Measurements from ENCODE around the gene LTA4H. TPM values are rescaled to one million over a fixed set of nuclear protein-coding genes. Genes with fewer than 3 reads are reported as not detected.
"Not testable (repeated sequence)": the region's sequence is repeated elsewhere in the genome, so short reads cannot be mapped to it uniquely, and the experiment has no call there.

The LTA4H gene
- total and polyA plus RNA-seq, 12 donors, result 25.2 to 50.6 (median 39.1) TPM

- TF ChIP-seq CTCF (IDR thresholded peaks at IDR 0.05), result no peak
- 87 to 92% methylated on average over 2 of the region's 2 CpGs for WGBS, 2 donors
- intact Hi-C loops (cut with DNase I), result loop anchor here in 4 of 10 donors (10.0 kb wide), 3 partner anchors 66 to 336 kb away; partner anchors contain the start of gene CDK17 (in 2 of the 4)
- Histone ChIP-seq H3K4me3 (no peak overlapping the region), H3K27ac (no peak overlapping the region), H3K36me3 (no peaks in the 10 kb centered on the region), H3K9me3 (no peaks in the 10 kb centered on the region), H3K27me3 (peaks cover 0 to 6% (median 0%) of the 10 kb centered on the region in 7 donors), H3K4me1 (peaks cover 0 to 49% (median 20%) of the 10 kb centered on the region in 9 donors)
- no peak for ATAC-seq
- DNase-seq, result no peak
Observed at GRCh38 chr12:96068636-96069035, 33.2 kb upstream of the LTA4H start.

- ATAC-seq (no peak), DNase-seq (no peak)
- H3K27ac ChIP-seq, result no peak overlapping the region
- H3K4me1 ChIP-seq, result peaks cover 0 to 44% (median 20%) of the 10 kb centered on the region in 9 donors
- no peaks in the 10 kb centered on the region for H3K36me3 ChIP-seq
- TF ChIP-seq CTCF (IDR thresholded peaks at IDR 0.05), result no peak
- peaks cover 0 to 4% (median 0%) of the 10 kb centered on the region in 7 donors for H3K27me3 ChIP-seq
- intact Hi-C loops (cut with DNase I), result loop anchor here in 4 of 10 donors (10.0 kb wide), 3 partner anchors 67 to 337 kb away; partner anchors contain the start of gene CDK17 (in 2 of the 4)
- H3K9me3 ChIP-seq, result no peaks in the 10 kb centered on the region
- WGBS, 2 donors, result 95 to 96% methylated on average over 5 of the region's 5 CpGs
- H3K4me3 ChIP-seq, result no peak overlapping the region
Observed at GRCh38 chr12:96068111-96068510, 32.7 kb upstream of the LTA4H start.

- not testable (repeated sequence) for DNase-seq, H3K4me3 ChIP-seq, H3K36me3 ChIP-seq, ATAC-seq, H3K27ac ChIP-seq, H3K27me3 ChIP-seq, H3K9me3 ChIP-seq
- peaks cover 0 to 37% (median 23%) of the 10 kb centered on the region in 9 donors for H3K4me1 ChIP-seq
- WGBS, 2 donors, result 98 to 100% methylated on average over 3 of the region's 3 CpGs
- intact Hi-C loops (cut with DNase I), result loop anchor here in 5 of 10 donors (2.0 to 10.0 kb wide), 5 partner anchors 65 to 451 kb away; partner anchors contain the start of gene CDK17 (in 2 of the 5)
Observed at GRCh38 chr12:96065776-96066175, 30.4 kb upstream of the LTA4H start.

GRCh38 chr12:96064966-96065365 lies 29.6 kb upstream of the LTA4H start:
- TF ChIP-seq CTCF (IDR thresholded peaks at IDR 0.05), result no peak
- DNase-seq (no peak), ATAC-seq (no peak)
- Histone ChIP-seq H3K36me3 (no peaks in the 10 kb centered on the region), H3K27me3 (no peaks in the 10 kb centered on the region), H3K4me3 (no peak overlapping the region), H3K4me1 (peaks cover 0 to 32% (median 17%) of the 10 kb centered on the region in 9 donors), H3K9me3 (no peaks in the 10 kb centered on the region), H3K27ac (no peak overlapping the region)
- intact Hi-C loops (cut with DNase I), result loop anchor here (2.0 to 10.0 kb wide), 11 partner anchors 66 to 452 kb away; partner anchors contain the start of gene CDK17 (in 4 of the 10)
- WGBS, 2 donors, result 68 to 69% methylated on average over 5 of the region's 5 CpGs

GRCh38 chr12:96064271-96064670 lies 28.9 kb upstream of the LTA4H start:
- intact Hi-C loops (cut with DNase I), result loop anchor here (2.0 to 10.0 kb wide), 11 partner anchors 67 to 453 kb away; partner anchors contain the start of gene CDK17 (in 4 of the 10)

More at GRCh38 chr12:96064271-96064670, 28.9 kb upstream of the LTA4H start:
- Histone ChIP-seq H3K4me1 (peaks cover 0 to 32% (median 17%) of the 10 kb centered on the region in 9 donors), H3K27ac (no peak overlapping the region), H3K4me3 (no peak overlapping the region), H3K27me3 (no peaks in the 10 kb centered on the region), H3K36me3 (no peaks in the 10 kb centered on the region), H3K9me3 (no peaks in the 10 kb centered on the region)
- DNase-seq (no peak), ATAC-seq (peak in 4 of 8 donors; percentile 49 to 60 (median 51))
- 55 to 64% methylated on average over 2 of the region's 2 CpGs for WGBS, 2 donors
- TF ChIP-seq CTCF (IDR thresholded peaks at IDR 0.05), result no peak

All from heart right ventricle (tissue), 16 donors.